Thyroid gland (tissue), 4 donors: ENCODE data around the gene EHD4. TPM values are rescaled to one million over a fixed set of nuclear protein-coding genes. Genes with fewer than 3 reads are reported as not detected.

ENCODE experiments used
- DNase-seq, 2 donors: peaks; one replicate each; pipeline ENCODE4 v3.0.0-alpha.2; 2019
- H3K27ac ChIP-seq, 3 donors: fragments of 200-600 bp; sonication (generic); 1 replicate in 2 of 3; 2 replicates in 1 of 3; pipeline ENCODE4 v1.5.1; 2016 to 2019; ENCODE audit warnings: mild to moderate bottlenecking in 1 of 3, moderate library complexity in 1 of 3
- H3K27me3 ChIP-seq: fragments of 200-600 bp; sonication (generic); one replicate; pipeline ENCODE4 v1.5.1; 2019
- H3K36me3 ChIP-seq, 2 donors: fragments of 200-600 bp; sonication (generic); one replicate each; pipeline ENCODE4 v1.5.1; 2016 to 2019
- H3K4me1 ChIP-seq, 2 donors: fragments of 200-600 bp; sonication (generic); one replicate each; pipeline ENCODE4 v1.5.1; 2017 to 2019
- H3K4me3 ChIP-seq, 3 donors: fragments of 200-600 bp; sonication (generic); replicated peaks in 1 of 3; 1 replicate in 2 of 3; 2 replicates in 1 of 3; pipeline ENCODE4 v1.5.1; 2016; ENCODE audit warnings: mild to moderate bottlenecking in 1 of 3
- H3K9me3 ChIP-seq: fragments of 200-600 bp; sonication (generic); one replicate; pipeline ENCODE4 v1.5.1; 2017
- POLR2A ChIP-seq, 2 donors: fragments of 450-650 bp; IDR thresholded peaks; one replicate each; pipeline ENCODE4 v1.6.1; 2017; ENCODE audit warnings: antibody characterized with exemption in 2 of 2, mild to moderate bottlenecking in 2 of 2, moderate library complexity in 1 of 2
- WGBS, 2 donors: methylation state at CpG; one replicate each; pipeline ENCODE4 v1.1.5; 2017; 5-methylcytosine and 5-hydroxymethylcytosine counted together
- intact Hi-C: fragments of 100-400 bp; cut with DNase I; formaldehyde crosslinking; loops from one replicate; pipeline ENCODE4 v1.15.1; 2023
- microRNA-seq: library from miRNA; unstranded; fragments of <30 nt; microRNA quantifications from one replicate; pipeline ENCODE4, GENCODE V29; 2016
- small RNA-seq: library from RNA; depleted of rRNA; stranded (forward); fragments of <200 nt; gene quantifications from one replicate; pipeline ENCODE3, GENCODE V24; 2016
- total RNA-seq, 4 donors: library from RNA; depleted of rRNA; stranded (reverse); fragments of >200 nt; gene quantifications; one replicate each; pipeline ENCODE4 v1.2.3, GENCODE V29; 2016
- TF ChIP-seq, protein P1 (sequence below), 6 experiments: fragments of 200-600 bp in 3 of 6; fragments of 450-650 bp in 3 of 6; sonication (generic) in 3 of 6; IDR thresholded peaks; one replicate each; pipeline ENCODE4 v1.5.1; 2016 to 2019; ENCODE audit warnings: antibody characterized with exemption in 6 of 6, mild to moderate bottlenecking in 2 of 6, inconsistent platforms in 1 of 6, moderate library complexity in 1 of 6

Gene EHD4
- total RNA-seq, 4 donors from 2014 or later: 29.7 to 66.7 (median 37.9) TPM

DNA sequence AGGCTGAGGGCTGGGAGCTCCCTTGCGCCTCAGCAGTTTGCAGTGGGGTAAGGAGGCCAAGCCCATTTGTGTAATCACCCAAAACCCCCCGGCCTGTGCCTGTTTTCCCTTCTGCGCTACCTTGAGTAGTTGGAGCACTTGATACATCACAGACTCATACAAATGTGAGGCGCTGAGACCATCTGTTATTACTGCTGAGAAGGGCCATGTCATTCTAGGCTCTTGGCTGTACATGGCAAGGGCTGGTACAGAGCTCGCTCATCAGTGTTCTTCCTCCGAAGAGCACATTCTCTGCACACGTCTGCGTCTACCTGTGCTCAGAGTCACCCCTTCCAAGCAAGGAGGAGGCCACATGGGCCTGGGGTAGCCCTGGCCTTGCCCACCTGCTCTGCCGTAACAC is 124.4 kb downstream of the EHD4 start:
- DNase-seq: no peak
- no peaks in the 10 kb centered on the region for H3K27me3 ChIP-seq
- intact Hi-C loops: no loop called here
- peaks cover 24 to 49% of the 10 kb centered on the region in 2 donors for H3K36me3 ChIP-seq
- WGBS, 2 donors: 93 to 96% methylated on average over 9 of the region's 9 CpGs
- H3K4me1 ChIP-seq: peaks cover 4 to 22% of the 10 kb centered on the region in 2 donors
- TF ChIP-seq, protein P1, sequence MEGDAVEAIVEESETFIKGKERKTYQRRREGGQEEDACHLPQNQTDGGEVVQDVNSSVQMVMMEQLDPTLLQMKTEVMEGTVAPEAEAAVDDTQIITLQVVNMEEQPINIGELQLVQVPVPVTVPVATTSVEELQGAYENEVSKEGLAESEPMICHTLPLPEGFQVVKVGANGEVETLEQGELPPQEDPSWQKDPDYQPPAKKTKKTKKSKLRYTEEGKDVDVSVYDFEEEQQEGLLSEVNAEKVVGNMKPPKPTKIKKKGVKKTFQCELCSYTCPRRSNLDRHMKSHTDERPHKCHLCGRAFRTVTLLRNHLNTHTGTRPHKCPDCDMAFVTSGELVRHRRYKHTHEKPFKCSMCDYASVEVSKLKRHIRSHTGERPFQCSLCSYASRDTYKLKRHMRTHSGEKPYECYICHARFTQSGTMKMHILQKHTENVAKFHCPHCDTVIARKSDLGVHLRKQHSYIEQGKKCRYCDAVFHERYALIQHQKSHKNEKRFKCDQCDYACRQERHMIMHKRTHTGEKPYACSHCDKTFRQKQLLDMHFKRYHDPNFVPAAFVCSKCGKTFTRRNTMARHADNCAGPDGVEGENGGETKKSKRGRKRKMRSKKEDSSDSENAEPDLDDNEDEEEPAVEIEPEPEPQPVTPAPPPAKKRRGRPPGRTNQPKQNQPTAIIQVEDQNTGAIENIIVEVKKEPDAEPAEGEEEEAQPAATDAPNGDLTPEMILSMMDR (IDR thresholded peaks at IDR 0.05): no peak
- no peak for TF ChIP-seq POLR2A (IDR thresholded peaks at IDR 0.05)
- H3K9me3 ChIP-seq: no peaks in the 10 kb centered on the region
- no peak overlapping the region for H3K27ac ChIP-seq
- H3K4me3 ChIP-seq: no peak overlapping the region

DNA sequence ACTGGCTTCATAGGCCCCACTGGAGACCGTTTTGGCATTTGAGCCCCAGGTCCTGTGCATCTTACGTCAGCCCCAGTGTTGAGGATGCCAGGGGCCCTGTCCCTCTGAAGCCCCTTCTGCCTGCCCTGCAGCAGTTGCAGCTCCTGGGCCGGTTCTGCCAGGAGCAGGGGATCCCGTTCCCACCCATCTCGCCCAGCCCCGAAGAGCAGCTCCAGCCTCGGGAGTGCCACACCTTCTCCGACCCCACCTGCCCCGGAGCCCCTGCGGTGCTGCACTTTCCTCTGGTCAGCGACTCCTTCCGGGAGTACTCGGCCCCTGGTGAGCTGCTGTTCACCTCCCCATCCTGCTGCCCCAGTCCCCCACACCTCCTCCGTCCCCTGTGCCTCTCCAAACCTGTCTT is 125.2 kb downstream of the EHD4 start:
- Histone ChIP-seq H3K27ac (no peak overlapping the region), H3K4me3 (no peak overlapping the region), H3K36me3 (peaks cover 24 to 49% of the 10 kb centered on the region in 2 donors), H3K4me1 (peaks cover 4 to 22% of the 10 kb centered on the region in 2 donors), H3K27me3 (no peaks in the 10 kb centered on the region), H3K9me3 (no peaks in the 10 kb centered on the region)
- DNase-seq: no peak
- 92 to 93% methylated on average over 14 of the region's 14 CpGs for WGBS, 2 donors
- intact Hi-C loops: no loop called here
- TF ChIP-seq, protein P1 (IDR thresholded peaks at IDR 0.05): no peak

Small RNA genes within 50 kb of the gene (microRNA-seq; reads per million reads assigned to microRNA genes)
- gene MIR4310: not detected

Small RNA genes within 50 kb of the gene (small RNA-seq; reads per million reads assigned to genes)
- not detected for gene MIR4310
- not detected for gene RNA5SP393

Other genes starting within 250 kb of the EHD4 start
- gene MAPKBP1, start 198.1 kb downstream of the EHD4 start, total RNA-seq: 10 to 100 TPM; 25.4 to 40.5 (median 33.6) TPM
- gene JMJD7, start 144.5 kb downstream of the EHD4 start, total RNA-seq: 10 to 100 TPM; 18.8 to 36.6 (median 28.3) TPM
- gene PLA2G4B, start 133.7 kb downstream of the EHD4 start, total RNA-seq: 10 to 100 TPM in 1 of 4 donors, 1 to 10 TPM in 3; 6.2 to 13.0 (median 8.6) TPM
- 1 to 10 TPM in 3 of 4 donors, under 1 TPM in 1; 0.40 to 2.5 (median 1.8) TPM for gene SPTBN5, start 78.5 kb downstream of the EHD4 start, total RNA-seq
- not detected for gene PLA2G4E, start 48.5 kb upstream of the EHD4 start, total RNA-seq
- not detected for gene PLA2G4D, start 122.0 kb upstream of the EHD4 start, total RNA-seq
- 10 to 100 TPM in 2 of 4 donors, 1 to 10 TPM in 2; 3.9 to 24.8 (median 14.1) TPM for gene PLA2G4F, start 184.1 kb upstream of the EHD4 start, total RNA-seq
- gene VPS39, start 235.7 kb upstream of the EHD4 start, total RNA-seq: 100 to 1,000 TPM in 2 of 4 donors, 10 to 100 TPM in 2; 75.0 to 156 (median 107) TPM